Lower leg skin (tissue), 4 donors: ENCODE data around the gene STEAP1B. TPM values are rescaled to one million over a fixed set of nuclear protein-coding genes. Genes with fewer than 3 reads are reported as not detected.

Experiments
- DNase-seq, 2 donors: peaks; one replicate each; pipeline ENCODE4 v3.0.0-alpha.2; 2019; ENCODE audit warnings: low spot score in 2 of 2
- H3K4me3 ChIP-seq: fragments of 200-600 bp; sonication (generic); 2 replicates; pipeline ENCODE4 v1.5.1; 2017; ENCODE audit warnings: mild to moderate bottlenecking, low read depth; ENCODE audit not compliant: poor library complexity, severe bottlenecking
- POLR2A ChIP-seq, 2 donors: fragments of 450-650 bp; IDR thresholded peaks; one replicate each; pipeline ENCODE4 v1.6.1; 2016 to 2017; ENCODE audit warnings: antibody characterized with exemption in 2 of 2, mild to moderate bottlenecking in 1 of 2, moderate library complexity in 1 of 2
- WGBS, 2 donors: methylation state at CpG; one replicate each; pipeline ENCODE4 v1.1.5; 2018; 5-methylcytosine and 5-hydroxymethylcytosine counted together
- intact Hi-C: fragments of 100-400 bp; cut with DNase I; formaldehyde crosslinking; loops from one replicate; pipeline ENCODE4 v1.15.0; 2023; ENCODE audit warnings: low total_unique reads
- total RNA-seq, 4 donors: library from RNA; depleted of rRNA; stranded (reverse); fragments of >200 nt; gene quantifications; one replicate each; pipeline ENCODE4 v1.1.0, GENCODE V29; 2016
- TF ChIP-seq, protein P1 (sequence below), 3 donors: fragments of 450-650 bp; IDR thresholded peaks; one replicate each; pipeline ENCODE4 v1.5.1; 2016; ENCODE audit warnings: antibody characterized with exemption in 3 of 3, mild to moderate bottlenecking in 3 of 3, moderate library complexity in 2 of 3

STEAP1B gene
- total RNA-seq, 4 donors from 2014 or later: 0.29 to 1.4 TPM; not detected in 2

- no peak for DNase-seq
- intact Hi-C loops: no loop called here
- TF ChIP-seq POLR2A (IDR thresholded peaks at IDR 0.05): no peak
- TF ChIP-seq, protein P1, sequence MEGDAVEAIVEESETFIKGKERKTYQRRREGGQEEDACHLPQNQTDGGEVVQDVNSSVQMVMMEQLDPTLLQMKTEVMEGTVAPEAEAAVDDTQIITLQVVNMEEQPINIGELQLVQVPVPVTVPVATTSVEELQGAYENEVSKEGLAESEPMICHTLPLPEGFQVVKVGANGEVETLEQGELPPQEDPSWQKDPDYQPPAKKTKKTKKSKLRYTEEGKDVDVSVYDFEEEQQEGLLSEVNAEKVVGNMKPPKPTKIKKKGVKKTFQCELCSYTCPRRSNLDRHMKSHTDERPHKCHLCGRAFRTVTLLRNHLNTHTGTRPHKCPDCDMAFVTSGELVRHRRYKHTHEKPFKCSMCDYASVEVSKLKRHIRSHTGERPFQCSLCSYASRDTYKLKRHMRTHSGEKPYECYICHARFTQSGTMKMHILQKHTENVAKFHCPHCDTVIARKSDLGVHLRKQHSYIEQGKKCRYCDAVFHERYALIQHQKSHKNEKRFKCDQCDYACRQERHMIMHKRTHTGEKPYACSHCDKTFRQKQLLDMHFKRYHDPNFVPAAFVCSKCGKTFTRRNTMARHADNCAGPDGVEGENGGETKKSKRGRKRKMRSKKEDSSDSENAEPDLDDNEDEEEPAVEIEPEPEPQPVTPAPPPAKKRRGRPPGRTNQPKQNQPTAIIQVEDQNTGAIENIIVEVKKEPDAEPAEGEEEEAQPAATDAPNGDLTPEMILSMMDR (IDR thresholded peaks at IDR 0.05): no peak
These were observed 72.1 kb downstream of the STEAP1B start for GRCh38 chr7:22427855-22428254.

GRCh38 chr7:22427104-22427503 is 72.9 kb downstream of the STEAP1B start:
- TF ChIP-seq, protein P1 (IDR thresholded peaks at IDR 0.05): no peak
- no peak for TF ChIP-seq POLR2A (IDR thresholded peaks at IDR 0.05)
- DNase-seq: no peak
- no peak overlapping the region for H3K4me3 ChIP-seq
- WGBS, 2 donors: 93 to 95% methylated on average over 3 of the region's 3 CpGs
- intact Hi-C loops: no loop called here

More at GRCh38 chr7:22427855-22428254, 72.1 kb downstream of the STEAP1B start:
- H3K4me3 ChIP-seq: no peak overlapping the region
- WGBS, 2 donors: 81 to 100% methylated on average over 2 of the region's 2 CpGs

- 76 to 88% methylated on average over 4 of the region's 4 CpGs for WGBS, 2 donors
- DNase-seq: no peak
- TF ChIP-seq, protein P1 (IDR thresholded peaks at IDR 0.05): no peak
- no peak for TF ChIP-seq POLR2A (IDR thresholded peaks at IDR 0.05)
- H3K4me3 ChIP-seq: no peak overlapping the region
- intact Hi-C loops: no loop called here
These were observed 73.4 kb downstream of the STEAP1B start for GRCh38 chr7:22426463-22427094.

- TF ChIP-seq, protein P1 (IDR thresholded peaks at IDR 0.05): no peak
- no peak for TF ChIP-seq POLR2A (IDR thresholded peaks at IDR 0.05)
- H3K4me3 ChIP-seq: no peak overlapping the region
- intact Hi-C loops: no loop called here
- 91 to 97% methylated on average over 1 of the region's 1 CpG for whole genome bisulfite sequencing, 2 donors
- no peak for DNase-seq
These were observed 74.6 kb downstream of the STEAP1B start for GRCh38 chr7:22425361-22425760.

DNA sequence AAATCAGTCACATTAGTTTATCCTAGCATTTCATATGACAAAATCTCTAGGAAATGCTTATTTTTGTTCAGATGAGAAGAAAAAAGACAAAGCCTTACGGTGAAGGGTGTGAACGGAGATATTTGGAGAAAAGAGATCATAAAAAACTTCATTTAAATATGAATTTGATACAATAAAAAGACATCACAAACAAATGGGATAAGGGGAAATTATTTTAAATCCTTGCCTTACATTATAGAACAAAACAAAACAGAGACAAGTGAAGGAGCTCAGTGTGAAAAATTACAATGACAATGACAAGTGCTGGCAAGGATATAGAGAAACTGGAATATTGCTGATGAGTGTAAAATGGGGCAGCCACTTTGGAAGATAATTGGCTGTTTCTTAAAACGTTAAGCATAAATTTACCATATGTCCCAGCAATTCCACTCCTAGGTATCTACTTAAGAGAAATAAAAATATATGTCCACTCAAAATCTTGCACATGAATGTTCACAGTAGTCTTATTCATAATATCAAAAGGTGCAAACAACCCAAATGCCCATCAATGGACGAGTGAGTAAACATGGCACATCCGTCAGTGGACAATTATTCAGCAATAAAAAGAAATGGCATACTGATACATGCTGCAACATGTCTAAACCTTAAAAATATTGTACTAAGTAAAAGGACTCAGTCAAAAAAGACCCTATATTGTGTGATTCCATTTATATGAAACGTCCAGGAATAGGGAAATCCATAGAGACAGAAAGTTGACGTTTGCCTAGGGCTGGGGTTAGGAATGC is 77.0 kb downstream of the STEAP1B start:
- no peak overlapping the region for H3K4me3 ChIP-seq
- no peak for TF ChIP-seq POLR2A (IDR thresholded peaks at IDR 0.05)
- TF ChIP-seq, protein P1 (IDR thresholded peaks at IDR 0.05): no peak
- DNase-seq: no peak
- intact Hi-C loops: no loop called here
- WGBS, 2 donors: 82 to 88% methylated on average over 7 of the region's 7 CpGs
